B cell (primary cell): ENCODE results near the gene PSAPL1.

Experiments
- CTCF ChIP-seq: fragments of 200-600 bp; IDR thresholded peaks from one replicate; pipeline ENCODE4 v1.8.0; 2022; ENCODE audit warnings: antibody characterized with exemption, mild to moderate bottlenecking
- EZH2 ChIP-seq: IDR thresholded peaks from 2 replicates; pipeline ENCODE4 v1.6.1; 2012; ENCODE audit warnings: borderline replicate concordance, low read depth, mild to moderate bottlenecking, moderate library complexity, low read length; ENCODE audit not compliant: insufficient read depth, poor library complexity, severe bottlenecking

GRCh38 chr4:7466904-7467303 is 32.2 kb upstream of the PSAPL1 start:
- no peak for TF ChIP-seq CTCF
- no peak for TF ChIP-seq EZH2
